CD14-positive monocyte (primary cell): ENCODE measurements around the gene EPHA1. TPM values are rescaled to one million over a fixed set of nuclear protein-coding genes. Genes with fewer than 3 reads are reported as not detected.

Source experiments
- DNase-seq, 3 donors: peaks; one replicate each; pipeline ENCODE4 v3.0.0-alpha.2; 2011 to 2022
- H2AFZ ChIP-seq: 2 replicates; pipeline ENCODE4 v1.6.0; 2012; ENCODE audit warnings: mild to moderate bottlenecking, low read depth, low read length, inconsistent platforms; ENCODE audit not compliant: insufficient read depth, poor library complexity, severe bottlenecking
- H3K27ac ChIP-seq, 2 donors: 1 replicate in 1 of 2; 2 replicates in 1 of 2; pipeline ENCODE4 v1.5.1; 2012 to 2013; ENCODE audit warnings: low read length in 2 of 2, control low read depth in 1 of 2, inconsistent platforms in 1 of 2, low read depth in 1 of 2, mild to moderate bottlenecking in 1 of 2
- H3K27me3 ChIP-seq, 2 donors: one replicate each; pipeline versions ENCODE4 v1.6.0 to v1.6.1; 2011 to 2013; ENCODE audit warnings: low read length in 2 of 2; ENCODE audit not compliant: control insufficient read depth in 2 of 2, insufficient read depth in 2 of 2
- H3K36me3 ChIP-seq, 2 donors: replicated peaks in 1 of 2; 1 replicate in 1 of 2; 2 replicates in 1 of 2; pipeline versions ENCODE4 v1.5.1 to v1.6.1; 2012 to 2013; ENCODE audit warnings: low read length in 2 of 2, control low read depth in 1 of 2, inconsistent platforms in 1 of 2, mild to moderate bottlenecking in 1 of 2; ENCODE audit not compliant: insufficient read depth in 2 of 2, control insufficient read depth in 1 of 2
- H3K4me1 ChIP-seq, 2 donors: 1 replicate in 1 of 2; 2 replicates in 1 of 2; pipeline versions ENCODE4 v1.5.1 to v1.6.1; 2012 to 2013; ENCODE audit warnings: low read length in 2 of 2, control low read depth in 1 of 2, inconsistent platforms in 1 of 2, mild to moderate bottlenecking in 1 of 2, moderate library complexity in 1 of 2; ENCODE audit not compliant: insufficient read depth in 2 of 2, control insufficient read depth in 1 of 2
- H3K4me2 ChIP-seq: replicated peaks from 2 replicates; pipeline ENCODE3; 2012; ENCODE audit warnings: low read length, moderate library complexity, mild to moderate bottlenecking; ENCODE audit not compliant: poor library complexity, severe bottlenecking; ENCODE audit errors: extremely low read depth
- H3K4me3 ChIP-seq, 3 experiments: fragments of 200-600 bp in 1 of 3; sonication (generic) in 1 of 3; replicated peaks in 1 of 3; 1 replicate in 2 of 3; 2 replicates in 1 of 3; pipeline ENCODE4 v1.5.1; 2011 to 2013; ENCODE audit warnings: low read length in 3 of 3, mild to moderate bottlenecking in 3 of 3, control low read depth in 2 of 3, low read depth in 2 of 3, inconsistent platforms in 1 of 3, moderate library complexity in 1 of 3
- H3K79me2 ChIP-seq: 2 replicates; pipeline ENCODE4 v1.6.0; 2012; ENCODE audit warnings: mild to moderate bottlenecking, control low read depth, inconsistent platforms, low read length, moderate library complexity; ENCODE audit not compliant: insufficient read depth
- H3K9ac ChIP-seq: 2 replicates; pipeline ENCODE4 v1.6.0; 2017; ENCODE audit warnings: low read length, mild to moderate bottlenecking; ENCODE audit not compliant: insufficient read depth, poor library complexity, severe bottlenecking
- H3K9me3 ChIP-seq, 2 donors: replicated peaks in 1 of 2; 1 replicate in 1 of 2; 2 replicates in 1 of 2; pipeline versions ENCODE4 v1.5.1 to v1.6.1; 2012 to 2013; ENCODE audit warnings: low read length in 2 of 2, control low read depth in 1 of 2; ENCODE audit not compliant: control insufficient read depth in 1 of 2, insufficient read depth in 1 of 2
- H4K20me1 ChIP-seq: 2 replicates; pipeline ENCODE4 v1.6.0; 2012; ENCODE audit warnings: mild to moderate bottlenecking, low read length, control low read depth, moderate library complexity; ENCODE audit not compliant: insufficient read depth
- H3K27ac Mint-ChIP-seq, 7 donors: one replicate each; pipeline ENCODE4 v1.8.0; 2020; ENCODE audit warnings: mild to moderate bottlenecking in 7 of 7, mixed read lengths in 7 of 7, moderate library complexity in 6 of 7, inconsistent platforms in 2 of 7
- H3K27me3 Mint-ChIP-seq, 3 donors: one replicate each; pipeline ENCODE4 v1.8.0; 2021 to 2022; ENCODE audit warnings: low read depth in 3 of 3, mild to moderate bottlenecking in 3 of 3, mixed read lengths in 3 of 3, moderate library complexity in 3 of 3, inconsistent platforms in 1 of 3
- H3K36me3 Mint-ChIP-seq, 2 donors: one replicate each; pipeline ENCODE4 v1.8.0; 2020; ENCODE audit warnings: mixed read lengths in 2 of 2, inconsistent platforms in 1 of 2, mild to moderate bottlenecking in 1 of 2
- H3K4me1 Mint-ChIP-seq: one replicate; pipeline ENCODE4 v1.8.0; 2020; ENCODE audit warnings: mild to moderate bottlenecking, mixed read lengths
- H3K4me3 Mint-ChIP-seq, 2 donors: one replicate each; pipeline ENCODE4 v1.8.0; 2020; ENCODE audit warnings: mild to moderate bottlenecking in 2 of 2, mixed read lengths in 2 of 2, moderate library complexity in 1 of 2
- H3K9me3 Mint-ChIP-seq, 7 donors: one replicate each; pipeline ENCODE4 v1.8.0; 2020 to 2022; ENCODE audit warnings: mixed read lengths in 7 of 7, mild to moderate bottlenecking in 6 of 7, moderate library complexity in 6 of 7, inconsistent platforms in 2 of 7
- WGBS: methylation state at CpG from one replicate; pipeline ENCODE4 v1.1.5; 2013; ENCODE audit warnings: missing lambda C conversion rate; ENCODE audit not compliant: insufficient coverage; 5-methylcytosine and 5-hydroxymethylcytosine counted together
- intact Hi-C, 2 donors: fragments of 100-400 bp; cut with micrococcal nuclease; formaldehyde crosslinking; loops; one replicate each; pipeline versions ENCODE4 v1.15.0 to v1.15.1; 2023
- polyA plus RNA-seq, 3 donors: library from polyadenylated mRNA; depleted of rRNA in 1 of 3; unstranded in 2 of 3; stranded (reverse) in 1 of 3; fragments of 300-500 nt in 2 of 3; fragments of >200 nt in 1 of 3; fragmentation: Illumina TruSeq in 2 of 3; gene quantifications; 1 replicate in 2 of 3; 2 replicates in 1 of 3; pipeline ENCODE4 v1.2.3, GENCODE V29; 2012 to 2021
- TF ChIP-seq, protein P1 (sequence below): fragments of 200-600 bp; IDR thresholded peaks from one replicate; pipeline ENCODE4 v1.8.0; 2022; ENCODE audit warnings: antibody characterized with exemption, mild to moderate bottlenecking

Gene EPHA1
- polyA plus RNA-seq, 3 donors = 0.50 to 0.95 TPM; not detected in 1

DNA sequence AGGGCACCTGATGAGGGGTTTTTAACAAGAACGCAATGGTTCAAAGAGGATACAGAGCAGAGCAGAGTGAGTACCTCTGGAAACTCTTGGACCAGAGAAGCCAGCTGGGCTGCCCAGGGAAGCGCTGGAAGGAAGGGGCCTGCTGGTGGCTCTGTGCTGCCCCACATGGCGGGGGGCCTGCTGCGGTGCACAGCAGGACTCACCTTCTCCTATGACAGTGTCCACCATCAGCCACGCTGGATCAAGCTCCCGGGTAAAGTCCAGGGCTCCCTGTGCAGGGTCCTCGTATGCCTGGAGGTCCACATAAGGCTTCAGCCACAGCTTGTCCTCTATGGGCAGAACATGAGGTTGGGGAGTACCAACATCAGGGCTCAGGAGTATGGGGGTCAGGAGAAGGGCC, 12.5 kb downstream of the EPHA1 start:
- Histone ChIP-seq H3K4me1 (peaks cover 9 to 32% of the 10 kb centered on the region in 2 donors), H3K27ac (no peak overlapping the region), H3K9ac (no peak overlapping the region), H3K27me3 (no peaks in the 10 kb centered on the region), H3K9me3 (no peaks in the 10 kb centered on the region), H4K20me1 (peaks cover 41% of the 10 kb centered on the region), H3K4me2 (no peak overlapping the region), H3K79me2 (no peaks in the 10 kb centered on the region), H3K4me3 (no peak overlapping the region), H2AFZ (no peak overlapping the region), H3K36me3 (peaks cover 12 to 21% of the 10 kb centered on the region in 2 donors)
- TF ChIP-seq, protein P1, sequence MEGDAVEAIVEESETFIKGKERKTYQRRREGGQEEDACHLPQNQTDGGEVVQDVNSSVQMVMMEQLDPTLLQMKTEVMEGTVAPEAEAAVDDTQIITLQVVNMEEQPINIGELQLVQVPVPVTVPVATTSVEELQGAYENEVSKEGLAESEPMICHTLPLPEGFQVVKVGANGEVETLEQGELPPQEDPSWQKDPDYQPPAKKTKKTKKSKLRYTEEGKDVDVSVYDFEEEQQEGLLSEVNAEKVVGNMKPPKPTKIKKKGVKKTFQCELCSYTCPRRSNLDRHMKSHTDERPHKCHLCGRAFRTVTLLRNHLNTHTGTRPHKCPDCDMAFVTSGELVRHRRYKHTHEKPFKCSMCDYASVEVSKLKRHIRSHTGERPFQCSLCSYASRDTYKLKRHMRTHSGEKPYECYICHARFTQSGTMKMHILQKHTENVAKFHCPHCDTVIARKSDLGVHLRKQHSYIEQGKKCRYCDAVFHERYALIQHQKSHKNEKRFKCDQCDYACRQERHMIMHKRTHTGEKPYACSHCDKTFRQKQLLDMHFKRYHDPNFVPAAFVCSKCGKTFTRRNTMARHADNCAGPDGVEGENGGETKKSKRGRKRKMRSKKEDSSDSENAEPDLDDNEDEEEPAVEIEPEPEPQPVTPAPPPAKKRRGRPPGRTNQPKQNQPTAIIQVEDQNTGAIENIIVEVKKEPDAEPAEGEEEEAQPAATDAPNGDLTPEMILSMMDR = no peak
- no peaks in the 10 kb centered on the region for H3K27me3 Mint-ChIP-seq
- H3K36me3 Mint-ChIP-seq = peaks cover 32 to 36% of the 10 kb centered on the region in 2 donors
- 50% methylated on average over 2 of the region's 7 CpGs for WGBS
- H3K9me3 Mint-ChIP-seq = no peaks in the 10 kb centered on the region
- no peak overlapping the region for H3K27ac Mint-ChIP-seq
- DNase-seq = no peak
- H3K4me3 Mint-ChIP-seq = no peak overlapping the region
- intact Hi-C loops = no loop called here
- H3K4me1 Mint-ChIP-seq = peaks cover 37% of the 10 kb centered on the region

DNA sequence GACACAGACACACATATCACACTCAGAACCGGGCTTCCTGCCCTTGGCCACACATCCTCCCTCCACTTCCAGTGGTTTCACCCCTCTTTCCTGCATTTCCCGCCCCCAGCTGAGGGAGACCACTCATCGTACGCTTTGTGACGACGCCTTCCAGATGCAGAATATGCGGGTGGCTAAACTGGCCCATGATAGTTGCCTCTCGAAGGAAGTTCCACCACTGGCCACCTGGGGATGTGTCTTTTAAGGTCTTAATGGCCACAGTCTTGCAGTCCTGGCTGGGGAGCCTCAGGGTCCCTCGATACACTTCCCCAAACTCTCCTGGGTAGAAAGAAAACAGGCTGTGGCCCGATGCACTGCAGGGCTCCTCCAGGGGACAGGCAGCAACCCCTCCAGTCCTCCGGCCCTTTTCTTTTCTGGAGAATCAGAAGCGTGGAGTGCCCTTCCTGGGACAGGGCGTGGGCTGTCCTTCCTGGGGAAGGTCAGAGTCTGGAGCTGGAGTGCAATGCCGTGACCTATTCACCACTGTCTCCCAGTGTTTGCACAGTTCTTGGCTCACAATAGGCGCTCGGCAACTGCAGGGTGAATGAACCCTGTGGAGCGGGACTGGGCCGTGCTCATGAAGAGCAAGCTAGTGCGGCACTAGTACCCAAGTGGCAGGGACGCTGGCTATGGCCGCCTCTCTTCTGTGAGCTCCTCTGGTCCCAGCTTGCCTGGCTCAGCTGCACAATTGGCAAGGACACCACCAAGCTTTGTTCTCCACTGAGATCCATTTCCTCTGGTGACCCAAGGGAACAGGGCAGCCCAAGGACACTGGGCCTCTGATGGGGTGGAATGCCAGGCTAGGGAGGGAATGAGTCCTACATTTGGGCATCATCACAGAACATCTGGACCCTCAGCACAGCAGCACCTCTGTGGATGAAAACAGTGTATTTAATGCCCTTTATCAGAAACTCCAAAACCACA, 13.2 kb downstream of the EPHA1 start:
- intact Hi-C loops = no loop called here
- Histone ChIP-seq H3K4me3 (no peak overlapping the region), H3K79me2 (peaks cover 4% of the 10 kb centered on the region), H2AFZ (no peak overlapping the region), H3K27me3 (no peaks in the 10 kb centered on the region), H3K4me1 (peaks cover 9 to 36% of the 10 kb centered on the region in 2 donors), H3K4me2 (no peak overlapping the region), H3K9ac (no peak overlapping the region), H3K9me3 (no peaks in the 10 kb centered on the region), H4K20me1 (peaks cover 48% of the 10 kb centered on the region), H3K27ac (no peak overlapping the region), H3K36me3 (peaks cover 19 to 28% of the 10 kb centered on the region in 2 donors)
- DNase-seq = peak; percentile 48 to 54 (median 53)
- H3K36me3 Mint-ChIP-seq = peaks cover 31 to 35% of the 10 kb centered on the region in 2 donors
- H3K27me3 Mint-ChIP-seq = no peaks in the 10 kb centered on the region
- H3K4me1 Mint-ChIP-seq = peaks cover 41% of the 10 kb centered on the region
- H3K27ac Mint-ChIP-seq = peak overlapping the region in 5 of 7 donors; percentile 16 to 68 (median 51)
- H3K4me3 Mint-ChIP-seq = peak overlapping the region; percentile 5 to 22
- TF ChIP-seq, protein P1 = peak; percentile 71
- H3K9me3 Mint-ChIP-seq = no peaks in the 10 kb centered on the region
- whole genome bisulfite sequencing = 42% methylated on average over 20 of the region's 21 CpGs
